ENCODE measurements around the gene TEX29.

TEX29 gene

GRCh38 chr13:111363591-111363990, 43.1 kb downstream of the TEX29 start:
- no peaks in the 10 kb centered on the region for H3K36me3 ChIP-seq (ENCODE audit: control insufficient read depth in 1 of 2, insufficient read depth in 2 of 2, low read length in 2 of 2)
- no peaks in the 10 kb centered on the region for H3K4me1 ChIP-seq (ENCODE audit: control insufficient read depth in 1 of 2, insufficient read depth in 2 of 2, low read length in 2 of 2)
- H3K4me3 ChIP-seq (ENCODE audit: low read depth in 1 of 2, low read length in 2 of 2), result no peak overlapping the region
- no peaks in the 10 kb centered on the region for H3K27me3 ChIP-seq (ENCODE audit: low read depth, low read length)
- H3K27ac ChIP-seq (ENCODE audit: low read length), result no peak overlapping the region
- H3K9me3 ChIP-seq (ENCODE audit: control insufficient read depth in 1 of 2, low read length in 2 of 2), result no peaks in the 10 kb centered on the region

GRCh38 chr13:111365149-111366005, 44.9 kb downstream of the TEX29 start:
- no peak overlapping the region for H3K4me3 ChIP-seq (ENCODE audit: low read depth in 1 of 2, low read length in 2 of 2)
- no peaks in the 10 kb centered on the region for H3K27me3 ChIP-seq (ENCODE audit: low read depth, low read length)
- no peaks in the 10 kb centered on the region for H3K9me3 ChIP-seq (ENCODE audit: control insufficient read depth in 1 of 2, low read length in 2 of 2)
- H3K36me3 ChIP-seq (ENCODE audit: control insufficient read depth in 1 of 2, insufficient read depth in 2 of 2, low read length in 2 of 2), result no peaks in the 10 kb centered on the region
- H3K4me1 ChIP-seq (ENCODE audit: control insufficient read depth in 1 of 2, insufficient read depth in 2 of 2, low read length in 2 of 2), result no peaks in the 10 kb centered on the region
- no peak overlapping the region for H3K27ac ChIP-seq (ENCODE audit: low read length)

GRCh38 chr13:111367340-111367739, 46.9 kb downstream of the TEX29 start:
- Histone ChIP-seq H3K36me3 (ENCODE audit: control insufficient read depth in 1 of 2, insufficient read depth in 2 of 2, low read length in 2 of 2) (no peaks in the 10 kb centered on the region), H3K9me3 (ENCODE audit: control insufficient read depth in 1 of 2, low read length in 2 of 2) (no peaks in the 10 kb centered on the region), H3K4me1 (ENCODE audit: control insufficient read depth in 1 of 2, insufficient read depth in 2 of 2, low read length in 2 of 2) (no peaks in the 10 kb centered on the region), H3K4me3 (ENCODE audit: low read depth in 1 of 2, low read length in 2 of 2) (no peak overlapping the region), H3K27ac (ENCODE audit: low read length) (no peak overlapping the region), H3K27me3 (ENCODE audit: low read depth, low read length) (no peaks in the 10 kb centered on the region)

- Histone ChIP-seq H3K27me3 (ENCODE audit: low read depth, low read length) (no peaks in the 10 kb centered on the region), H3K4me3 (ENCODE audit: low read depth in 1 of 2, low read length in 2 of 2) (no peak overlapping the region), H3K36me3 (ENCODE audit: control insufficient read depth in 1 of 2, insufficient read depth in 2 of 2, low read length in 2 of 2) (no peaks in the 10 kb centered on the region), H3K27ac (ENCODE audit: low read length) (no peak overlapping the region), H3K9me3 (ENCODE audit: control insufficient read depth in 1 of 2, low read length in 2 of 2) (no peaks in the 10 kb centered on the region), H3K4me1 (ENCODE audit: control insufficient read depth in 1 of 2, insufficient read depth in 2 of 2, low read length in 2 of 2) (no peaks in the 10 kb centered on the region)
Measured at GRCh38 chr13:111368091-111368490, 47.6 kb downstream of the TEX29 start.

GRCh38 chr13:111370147-111370546, 49.7 kb downstream of the TEX29 start:
- Histone ChIP-seq H3K27ac (ENCODE audit: low read length) (no peak overlapping the region), H3K27me3 (ENCODE audit: low read depth, low read length) (no peaks in the 10 kb centered on the region), H3K4me3 (ENCODE audit: low read depth in 1 of 2, low read length in 2 of 2) (no peak overlapping the region), H3K36me3 (ENCODE audit: control insufficient read depth in 1 of 2, insufficient read depth in 2 of 2, low read length in 2 of 2) (no peaks in the 10 kb centered on the region), H3K9me3 (ENCODE audit: control insufficient read depth in 1 of 2, low read length in 2 of 2) (no peaks in the 10 kb centered on the region), H3K4me1 (ENCODE audit: control insufficient read depth in 1 of 2, insufficient read depth in 2 of 2, low read length in 2 of 2) (no peaks in the 10 kb centered on the region)

- Histone ChIP-seq H3K27ac (ENCODE audit: low read length) (no peak overlapping the region), H3K27me3 (ENCODE audit: low read depth, low read length) (no peaks in the 10 kb centered on the region), H3K4me1 (ENCODE audit: control insufficient read depth in 1 of 2, insufficient read depth in 2 of 2, low read length in 2 of 2) (no peaks in the 10 kb centered on the region), H3K9me3 (ENCODE audit: control insufficient read depth in 1 of 2, low read length in 2 of 2) (no peaks in the 10 kb centered on the region), H3K4me3 (ENCODE audit: low read depth in 1 of 2, low read length in 2 of 2) (no peak overlapping the region), H3K36me3 (ENCODE audit: control insufficient read depth in 1 of 2, insufficient read depth in 2 of 2, low read length in 2 of 2) (no peaks in the 10 kb centered on the region)
Measured at GRCh38 chr13:111370570-111371535, 50.4 kb downstream of the TEX29 start.

- Histone ChIP-seq H3K4me3 (ENCODE audit: low read depth in 1 of 2, low read length in 2 of 2) (no peak overlapping the region), H3K27me3 (ENCODE audit: low read depth, low read length) (no peaks in the 10 kb centered on the region), H3K27ac (ENCODE audit: low read length) (no peak overlapping the region), H3K36me3 (ENCODE audit: control insufficient read depth in 1 of 2, insufficient read depth in 2 of 2, low read length in 2 of 2) (no peaks in the 10 kb centered on the region), H3K9me3 (ENCODE audit: control insufficient read depth in 1 of 2, low read length in 2 of 2) (no peaks in the 10 kb centered on the region), H3K4me1 (ENCODE audit: control insufficient read depth in 1 of 2, insufficient read depth in 2 of 2, low read length in 2 of 2) (no peaks in the 10 kb centered on the region)
Measured at GRCh38 chr13:111371720-111372119, 51.3 kb downstream of the TEX29 start.

GRCh38 chr13:111372651-111373425, 52.4 kb downstream of the TEX29 start:
- no peaks in the 10 kb centered on the region for H3K9me3 ChIP-seq (ENCODE audit: control insufficient read depth in 1 of 2, low read length in 2 of 2)
- no peak overlapping the region for H3K4me3 ChIP-seq (ENCODE audit: low read depth in 1 of 2, low read length in 2 of 2)
- H3K27me3 ChIP-seq (ENCODE audit: low read depth, low read length), result no peaks in the 10 kb centered on the region
- no peaks in the 10 kb centered on the region for H3K36me3 ChIP-seq (ENCODE audit: control insufficient read depth in 1 of 2, insufficient read depth in 2 of 2, low read length in 2 of 2)
- H3K4me1 ChIP-seq (ENCODE audit: control insufficient read depth in 1 of 2, insufficient read depth in 2 of 2, low read length in 2 of 2), result no peaks in the 10 kb centered on the region
- H3K27ac ChIP-seq (ENCODE audit: low read length), result no peak overlapping the region

GRCh38 chr13:111373486-111373885, 53.0 kb downstream of the TEX29 start:
- Histone ChIP-seq H3K4me1 (ENCODE audit: control insufficient read depth in 1 of 2, insufficient read depth in 2 of 2, low read length in 2 of 2) (no peaks in the 10 kb centered on the region), H3K4me3 (ENCODE audit: low read depth in 1 of 2, low read length in 2 of 2) (no peak overlapping the region), H3K36me3 (ENCODE audit: control insufficient read depth in 1 of 2, insufficient read depth in 2 of 2, low read length in 2 of 2) (no peaks in the 10 kb centered on the region), H3K27me3 (ENCODE audit: low read depth, low read length) (no peaks in the 10 kb centered on the region), H3K9me3 (ENCODE audit: control insufficient read depth in 1 of 2, low read length in 2 of 2) (peaks cover 0 to under 1% of the 10 kb centered on the region in 2 donors), H3K27ac (ENCODE audit: low read length) (no peak overlapping the region)

- Histone ChIP-seq H3K9me3 (ENCODE audit: control insufficient read depth in 1 of 2, low read length in 2 of 2) (peaks cover 0 to 7% of the 10 kb centered on the region in 2 donors), H3K27me3 (ENCODE audit: low read depth, low read length) (no peaks in the 10 kb centered on the region), H3K36me3 (ENCODE audit: control insufficient read depth in 1 of 2, insufficient read depth in 2 of 2, low read length in 2 of 2) (no peaks in the 10 kb centered on the region), H3K27ac (ENCODE audit: low read length) (no peak overlapping the region), H3K4me3 (ENCODE audit: low read depth in 1 of 2, low read length in 2 of 2) (no peak overlapping the region), H3K4me1 (ENCODE audit: control insufficient read depth in 1 of 2, insufficient read depth in 2 of 2, low read length in 2 of 2) (no peaks in the 10 kb centered on the region)
Measured at GRCh38 chr13:111380431-111380830, 60.0 kb downstream of the TEX29 start.

- no peak overlapping the region for H3K27ac ChIP-seq (ENCODE audit: low read length)
- H3K9me3 ChIP-seq (ENCODE audit: control insufficient read depth in 1 of 2, low read length in 2 of 2), result peaks cover 0 to 7% of the 10 kb centered on the region in 2 donors
- H3K4me1 ChIP-seq (ENCODE audit: control insufficient read depth in 1 of 2, insufficient read depth in 2 of 2, low read length in 2 of 2), result no peaks in the 10 kb centered on the region
- no peaks in the 10 kb centered on the region for H3K36me3 ChIP-seq (ENCODE audit: control insufficient read depth in 1 of 2, insufficient read depth in 2 of 2, low read length in 2 of 2)
- H3K4me3 ChIP-seq (ENCODE audit: low read depth in 1 of 2, low read length in 2 of 2), result no peak overlapping the region
- H3K27me3 ChIP-seq (ENCODE audit: low read depth, low read length), result no peaks in the 10 kb centered on the region
Measured at GRCh38 chr13:111382411-111382810, 62.0 kb downstream of the TEX29 start.
